Measurements from ENCODE around the gene DMD.
"Not testable (repeated sequence)": the region's sequence is repeated elsewhere in the genome, so short reads cannot be mapped to it uniquely, and the experiment has no call there.

DMD gene

GRCh38 chrX:31932769-31933168 is 1278.6 kb downstream of the DMD start:
- FAIRE-seq: no peak
- no peak for TF ChIP-seq CTCF (IDR thresholded peaks at IDR 0.05; ENCODE audit: insufficient read depth, missing control alignments)

GRCh38 chrX:31932320-31932719 is 1279.0 kb downstream of the DMD start:
- DNase-seq (ENCODE audit: insufficient read length, low spot score); FAIRE-seq: not testable (repeated sequence)

More at GRCh38 chrX:31932769-31933168, 1278.6 kb downstream of the DMD start:
- DNase-seq (ENCODE audit: insufficient read length, low spot score): no peak

GRCh38 chrX:31931225-31931624 is 1280.1 kb downstream of the DMD start:
- TF ChIP-seq CTCF (IDR thresholded peaks at IDR 0.05; ENCODE audit: insufficient read depth, missing control alignments): no peak
- FAIRE-seq: no peak
- DNase-seq (ENCODE audit: insufficient read length, low spot score): no peak

GRCh38 chrX:31929366-31929765 is 1282.0 kb downstream of the DMD start:
- no peak for FAIRE-seq
- no peak for TF ChIP-seq CTCF (IDR thresholded peaks at IDR 0.05; ENCODE audit: insufficient read depth, missing control alignments)

GRCh38 chrX:31921236-31921635 is 1290.1 kb downstream of the DMD start:
- DNase-seq (ENCODE audit: insufficient read length, low spot score) (no peak), FAIRE-seq (no peak)
- TF ChIP-seq CTCF (IDR thresholded peaks at IDR 0.05; ENCODE audit: insufficient read depth, missing control alignments): no peak

More at GRCh38 chrX:31929366-31929765, 1282.0 kb downstream of the DMD start:
- DNase-seq (ENCODE audit: insufficient read length, low spot score): no peak

GRCh38 chrX:31909850-31910572 is 1301.3 kb downstream of the DMD start:
- no peak for DNase-seq (ENCODE audit: insufficient read length, low spot score)
- FAIRE-seq: no peak
- TF ChIP-seq CTCF (IDR thresholded peaks at IDR 0.05; ENCODE audit: insufficient read depth, missing control alignments): no peak

GRCh38 chrX:31894152-31894551 is 1317.2 kb downstream of the DMD start:
- no peak for DNase-seq (ENCODE audit: insufficient read length, low spot score)
- TF ChIP-seq CTCF (IDR thresholded peaks at IDR 0.05; ENCODE audit: insufficient read depth, missing control alignments): no peak

More at GRCh38 chrX:31894152-31894551, 1317.2 kb downstream of the DMD start:
- FAIRE-seq: no peak

Data from D721Med (cell line).